Osteoblast (primary cell): ENCODE data around the gene FOXG1. TPM values are rescaled to one million over a fixed set of nuclear protein-coding genes. Genes with fewer than 3 reads are reported as not detected.

Experiments
- DNase-seq: peaks from one replicate; pipeline ENCODE4 v3.0.0; 2011; ENCODE audit warnings: low spot score, mixed read lengths; ENCODE audit not compliant: insufficient read length; ENCODE audit errors: missing footprints
- H2AFZ ChIP-seq: 2 replicates; pipeline ENCODE4 v1.6.0; 2011; ENCODE audit warnings: mild to moderate bottlenecking, low read length
- H3K27ac ChIP-seq: 2 replicates; pipeline ENCODE4 v1.5.1; 2011; ENCODE audit warnings: mild to moderate bottlenecking, low read depth, low read length, moderate library complexity
- H3K27me3 ChIP-seq: 2 replicates; pipeline ENCODE4 v1.6.0; 2012; ENCODE audit warnings: mild to moderate bottlenecking, control low read depth, inconsistent platforms, low read length, moderate library complexity; ENCODE audit not compliant: insufficient read depth
- H3K36me3 ChIP-seq: 2 replicates; pipeline ENCODE4 v1.5.1; 2011; ENCODE audit warnings: mild to moderate bottlenecking, low read length, control low read depth, moderate library complexity; ENCODE audit not compliant: insufficient read depth
- H3K4me1 ChIP-seq: 2 replicates; pipeline ENCODE4 v1.5.1; 2011; ENCODE audit warnings: mild to moderate bottlenecking, low read length, control low read depth, moderate library complexity; ENCODE audit not compliant: insufficient read depth
- H3K4me2 ChIP-seq: 2 replicates; pipeline ENCODE4 v1.6.0; 2011; ENCODE audit warnings: mild to moderate bottlenecking, low read length; ENCODE audit not compliant: insufficient read depth
- H3K4me3 ChIP-seq: fragments of 200-600 bp; sonication (generic); 3 replicates; pipeline ENCODE4 v1.5.1; 2012; ENCODE audit warnings: mild to moderate bottlenecking, low read length, inconsistent platforms; ENCODE audit not compliant: insufficient read depth
- H3K79me2 ChIP-seq: 2 replicates; pipeline ENCODE4 v1.6.0; 2012; ENCODE audit warnings: mild to moderate bottlenecking, low read length, control low read depth, inconsistent platforms; ENCODE audit not compliant: insufficient read depth
- H3K9me3 ChIP-seq: 2 replicates; pipeline ENCODE4 v1.5.1; 2011; ENCODE audit warnings: low read depth, low read length, control low read depth
- H4K20me1 ChIP-seq: 2 replicates; pipeline ENCODE4 v1.6.0; 2012; ENCODE audit warnings: mild to moderate bottlenecking, low read length, control low read depth; ENCODE audit not compliant: insufficient read depth
- CTCF ChIP-seq: IDR thresholded peaks from 2 replicates; pipeline ENCODE4 v1.5.1; 2011; ENCODE audit warnings: mild to moderate bottlenecking, low read depth, low read length, moderate library complexity; ENCODE audit errors: extremely low read depth
- total RNA-seq: library from RNA; depleted of rRNA; stranded (reverse); fragments of >200 nt; gene quantifications from 2 replicates; pipeline ENCODE4 v1.2.3, GENCODE V29; 2012

FOXG1 gene
- total RNA-seq = under 0.01 TPM in 1 of 2 replicates, not detected in the other

GRCh38 chr14:28766469-28766955, at the start of gene FOXG1:
Gene FOXG1 (plus strand): TSS chr14:28766787. CDS start chr14:28767280, 493 bp downstream.
- peak; percentile 92 for DNase-seq

GRCh38 chr14:28719130-28719529, 47.5 kb upstream of the FOXG1 start:
- no peak for TF ChIP-seq CTCF
- no peak for DNase-seq
- Histone ChIP-seq H3K4me1 (no peaks in the 10 kb centered on the region), H3K27ac (no peak overlapping the region), H3K9me3 (no peaks in the 10 kb centered on the region), H3K36me3 (no peaks in the 10 kb centered on the region), H3K4me2 (no peak overlapping the region), H3K4me3 (no peak overlapping the region), H3K27me3 (no peaks in the 10 kb centered on the region), H3K79me2 (no peaks in the 10 kb centered on the region), H4K20me1 (no peaks in the 10 kb centered on the region), H2AFZ (no peak overlapping the region)

More at GRCh38 chr14:28766469-28766955, at the start of gene FOXG1:
- H2AFZ ChIP-seq = peak within 1 kb of the TSS; percentile 29
- TF ChIP-seq CTCF = no peak
- peak within 1 kb of the TSS; percentile 55 for H3K4me3 ChIP-seq
- peak within 1 kb of the TSS; percentile 53 for H3K4me2 ChIP-seq
- no peaks in the 10 kb centered on the region for H4K20me1 ChIP-seq
- H3K4me1 ChIP-seq = no peaks in the 10 kb centered on the region
- H3K36me3 ChIP-seq = no peaks in the 10 kb centered on the region
- H3K27me3 ChIP-seq = peaks cover 83% of the 10 kb centered on the region
- H3K79me2 ChIP-seq = no peaks in the 10 kb centered on the region
- H3K9me3 ChIP-seq = no peaks in the 10 kb centered on the region
- no peak within 1 kb of the TSS for H3K27ac ChIP-seq

- Histone ChIP-seq H3K27me3 (no peaks in the 10 kb centered on the region), H3K4me2 (no peak overlapping the region)
These were observed 35.2 kb upstream of the FOXG1 start for GRCh38 chr14:28731358-28731757.

More at GRCh38 chr14:28731358-28731757, 35.2 kb upstream of the FOXG1 start:
- no peak overlapping the region for H3K27ac ChIP-seq
- no peak overlapping the region for H2AFZ ChIP-seq
- DNase-seq = no peak
- H3K4me1 ChIP-seq = no peaks in the 10 kb centered on the region
- no peaks in the 10 kb centered on the region for H4K20me1 ChIP-seq
- TF ChIP-seq CTCF = no peak
- H3K36me3 ChIP-seq = no peaks in the 10 kb centered on the region
- no peaks in the 10 kb centered on the region for H3K9me3 ChIP-seq
- no peaks in the 10 kb centered on the region for H3K79me2 ChIP-seq
- H3K4me3 ChIP-seq = no peak overlapping the region
